CD4-positive, alpha-beta memory T cell (primary cell): ENCODE data around the gene STX1A. TPM values are rescaled to one million over a fixed set of nuclear protein-coding genes. Genes with fewer than 3 reads are reported as not detected.
"Not testable (repeated sequence)": the region's sequence is repeated elsewhere in the genome, so short reads cannot be mapped to it uniquely, and the experiment has no call there.

ENCODE experiments used
- CTCF ChIA-PET: fragments of 350-600 bp; sonication (Branson Sonifier 250); formaldehyde crosslinking; loops from one replicate; lab custom pipeline; 2021; ENCODE audit warnings: inconsistent platforms; ENCODE audit not compliant: partially characterized antibody; lab: Charles Lee
- POLR2A ChIA-PET: fragments of 350-600 bp; sonication (Branson Sonifier 250); formaldehyde crosslinking; loops from one replicate; lab custom pipeline; 2021; ENCODE audit not compliant: partially characterized antibody; lab: Charles Lee
- DNase-seq, 5 donors: peaks; one replicate each; pipeline versions ENCODE4 v3.0.0 to v3.0.0-alpha.2; 2020 to 2022; ENCODE audit warnings: mixed read lengths in 1 of 5
- H3K27ac ChIP-seq: one replicate; pipeline ENCODE4 v1.7.0; 2013; ENCODE audit warnings: low read depth, low read length
- H3K27me3 ChIP-seq: 2 replicates; pipeline ENCODE4 v1.7.0; 2013; ENCODE audit warnings: mild to moderate bottlenecking, low read length, moderate library complexity; ENCODE audit not compliant: insufficient read depth
- H3K36me3 ChIP-seq: 2 replicates; pipeline ENCODE4 v1.7.0; 2013; ENCODE audit warnings: mild to moderate bottlenecking, low read length, moderate library complexity; ENCODE audit not compliant: insufficient read depth
- H3K4me1 ChIP-seq: 2 replicates; pipeline ENCODE4 v1.7.0; 2013; ENCODE audit warnings: mild to moderate bottlenecking, low read length, moderate library complexity; ENCODE audit not compliant: insufficient read depth
- H3K4me3 ChIP-seq, 2 donors: one replicate each; pipeline ENCODE4 v1.7.0; 2013; ENCODE audit warnings: low read length in 2 of 2, mild to moderate bottlenecking in 1 of 2
- H3K9me3 ChIP-seq, 2 donors: one replicate each; pipeline ENCODE4 v1.7.0; 2013; ENCODE audit warnings: low read length in 2 of 2, control low read depth in 1 of 2; ENCODE audit not compliant: control insufficient read depth in 1 of 2
- H3K27ac Mint-ChIP-seq, 7 donors: one replicate each; pipeline ENCODE4 v1.8.0; 2020 to 2021; ENCODE audit warnings: mixed read lengths in 7 of 7, mild to moderate bottlenecking in 6 of 7, inconsistent platforms in 3 of 7, moderate library complexity in 3 of 7
- H3K27me3 Mint-ChIP-seq, 2 donors: one replicate each; pipeline ENCODE4 v1.8.0; 2020 to 2021; ENCODE audit warnings: mixed read lengths in 2 of 2
- H3K36me3 Mint-ChIP-seq, 2 donors: one replicate each; pipeline ENCODE4 v1.8.0; 2020 to 2021; ENCODE audit warnings: mixed read lengths in 2 of 2, inconsistent platforms in 1 of 2, mild to moderate bottlenecking in 1 of 2
- H3K4me1 Mint-ChIP-seq, 4 donors: one replicate each; pipeline ENCODE4 v1.8.0; 2020 to 2021; ENCODE audit warnings: mixed read lengths in 4 of 4, mild to moderate bottlenecking in 1 of 4
- H3K4me3 Mint-ChIP-seq, 8 donors: one replicate each; pipeline ENCODE4 v1.8.0; 2020 to 2021; ENCODE audit warnings: mixed read lengths in 8 of 8, mild to moderate bottlenecking in 7 of 8, moderate library complexity in 6 of 8, inconsistent platforms in 3 of 8
- H3K9me3 Mint-ChIP-seq, 8 donors: one replicate each; pipeline ENCODE4 v1.8.0; 2020 to 2021; ENCODE audit warnings: mixed read lengths in 8 of 8, mild to moderate bottlenecking in 5 of 8, inconsistent platforms in 3 of 8, moderate library complexity in 1 of 8
- intact Hi-C: fragments of 100-400 bp; cut with micrococcal nuclease; formaldehyde crosslinking; loops from one replicate; pipeline ENCODE4 v1.15.1; 2023
- polyA plus RNA-seq, 2 donors: library from polyadenylated mRNA; unstranded; fragments of 300-500 nt; fragmentation: Illumina TruSeq; gene quantifications; one replicate each; pipeline ENCODE4 v1.2.3, GENCODE V29; 2021
- total RNA-seq, 2 experiments: library from RNA; stranded (reverse); gene quantifications; one replicate each; pipeline ENCODE4 v1.2.3, GENCODE V29; 2021

STX1A gene
- total and polyA plus RNA-seq, 4 experiments from 2014 or later = 1.2 to 8.3 (median 5.4) TPM

- intact Hi-C loops = loop anchor here (5.0 kb wide), 1 partner anchor 49 kb away; the partner anchor contains the start of gene STX1A
- POLR2A ChIA-PET = interaction anchor here (0.6 to 1.3 kb wide), 9 partner anchors 10 to 150 kb away, joined by 3 to 5 read pairs (median 3); partner anchors contain the start of genes ABHD11, BAZ1B, BUD23 and DNAJC30
- no peak for DNase-seq
- Histone ChIP-seq H3K27me3 (peaks cover 8% of the 10 kb centered on the region), H3K27ac (no peak overlapping the region), H3K4me3 (no peak overlapping the region), H3K36me3 (no peaks in the 10 kb centered on the region), H3K4me1 (peaks cover 10% of the 10 kb centered on the region), H3K9me3 (no peaks in the 10 kb centered on the region)
- Mint-ChIP-seq H3K36me3 (peaks cover 0 to 1% of the 10 kb centered on the region in 2 donors), H3K27me3 (peaks cover 14 to 27% of the 10 kb centered on the region in 2 donors), H3K27ac (peak overlapping the region in 5 of 7 donors; percentile 4 to 70 (median 41)), H3K4me1 (peaks cover 4 to 12% (median 7%) of the 10 kb centered on the region in 4 donors), H3K4me3 (peak overlapping the region; percentile 35 to 76 (median 64)), H3K9me3 (peaks cover 0 to 5% (median 1%) of the 10 kb centered on the region in 8 donors)
- CTCF ChIA-PET = interaction anchor here (0.7 to 2.9 kb wide), 5 partner anchors 12 to 67 kb away, joined by 3 to 15 read pairs (median 3); no protein-coding TSS in a partner anchor
Measured at GRCh38 chr7:73668103-73668885, 51.2 kb downstream of the STX1A start.

- Histone ChIP-seq H3K4me1 (peaks cover 10% of the 10 kb centered on the region), H3K27ac (no peak within 1 kb of the TSS), H3K36me3 (no peaks in the 10 kb centered on the region), H3K27me3 (peaks cover 13% of the 10 kb centered on the region), H3K9me3 (no peaks in the 10 kb centered on the region), H3K4me3 (peak within 1 kb of the TSS in 1 of 2 donors; percentile 44)
- Mint-ChIP-seq H3K4me3 (peak within 1 kb of the TSS; percentile 70 to 81 (median 76)), H3K36me3 (peaks cover 0 to 4% of the 10 kb centered on the region in 2 donors), H3K4me1 (peaks cover 4 to 12% (median 7%) of the 10 kb centered on the region in 4 donors), H3K27me3 (peaks cover 19 to 31% of the 10 kb centered on the region in 2 donors), H3K9me3 (peaks cover 0 to 7% (median 6%) of the 10 kb centered on the region in 8 donors), H3K27ac (peak within 1 kb of the TSS in 6 of 7 donors; percentile 48 to 70 (median 54))
- POLR2A ChIA-PET = interaction anchor here (0.6 to 1.3 kb wide), 9 partner anchors 11 to 149 kb away, joined by 3 to 5 read pairs (median 3); partner anchors contain the start of genes ABHD11, BAZ1B, BUD23 and DNAJC30
- intact Hi-C loops = loop anchor here (1.0 to 5.0 kb wide), 5 partner anchors 16 to 145 kb away; partner anchors contain the start of genes BAZ1B, BUD23, DNAJC30 and STX1A
- DNase-seq = peak; percentile 87 to 96 (median 91)
- CTCF ChIA-PET = interaction anchor here (0.7 to 2.9 kb wide), 6 partner anchors 13 to 67 kb away, joined by 3 to 19 read pairs (median 3); no protein-coding TSS in a partner anchor
Measured at GRCh38 chr7:73667344-73668102, 51.9 kb downstream of the STX1A start, which contains the start of gene VPS37D. Gene VPS37D, plus strand, starts transcription at chr7:73667831. Its CDS starts 128 bp downstream, at chr7:73667959.

- POLR2A ChIA-PET = no interaction called here
- Mint-ChIP-seq H3K27me3 (peaks cover 24 to 34% of the 10 kb centered on the region in 2 donors), H3K4me1 (peaks cover 0 to 8% (median 4%) of the 10 kb centered on the region in 4 donors), H3K9me3 (peaks cover 0 to 7% (median 6%) of the 10 kb centered on the region in 8 donors), H3K4me3 (no peak overlapping the region), H3K36me3 (peaks cover 0 to 4% of the 10 kb centered on the region in 2 donors), H3K27ac (peak overlapping the region in 1 of 7 donors; percentile 62)
- H3K27ac ChIP-seq = no peak overlapping the region
- intact Hi-C loops = no loop called here
- H3K4me1 ChIP-seq = peaks cover 4% of the 10 kb centered on the region
- H3K9me3 ChIP-seq = no peaks in the 10 kb centered on the region
- DNase-seq = no peak
- H3K36me3 ChIP-seq = no peaks in the 10 kb centered on the region
- H3K4me3 ChIP-seq = no peak overlapping the region
- peaks cover 4% of the 10 kb centered on the region for H3K27me3 ChIP-seq
- CTCF ChIA-PET = interaction anchor here (0.7 kb wide), 1 partner anchor 29 kb away, joined by 3 read pairs; no protein-coding TSS in a partner anchor
Measured at GRCh38 chr7:73663033-73663432, 56.4 kb downstream of the STX1A start.

- H3K4me3 Mint-ChIP-seq, POLR2A ChIA-PET, H3K4me3 ChIP-seq, CTCF ChIA-PET, intact Hi-C loops, H3K4me1 ChIP-seq, H3K27ac Mint-ChIP-seq, H3K36me3 ChIP-seq, H3K4me1 Mint-ChIP-seq, H3K27me3 ChIP-seq, H3K36me3 Mint-ChIP-seq, DNase-seq, H3K27ac ChIP-seq, H3K9me3 Mint-ChIP-seq, H3K9me3 ChIP-seq: not testable (repeated sequence)
- H3K27me3 Mint-ChIP-seq = peaks cover 23 to 30% of the 10 kb centered on the region in 2 donors
Measured at GRCh38 chr7:73660594-73660993, 58.9 kb downstream of the STX1A start.

GRCh38 chr7:73659983-73660382 lies 59.5 kb downstream of the STX1A start:
- intact Hi-C loops = no loop called here
- Mint-ChIP-seq H3K27ac (no peak overlapping the region), H3K9me3 (peaks cover 0 to 6% (median 5%) of the 10 kb centered on the region in 8 donors), H3K4me1 (no peaks in the 10 kb centered on the region), H3K27me3 (peaks cover 24 to 29% of the 10 kb centered on the region in 2 donors), H3K36me3 (peaks cover 0 to 4% of the 10 kb centered on the region in 2 donors), H3K4me3 (no peak overlapping the region)
- Histone ChIP-seq H3K36me3 (no peaks in the 10 kb centered on the region), H3K27ac (no peak overlapping the region), H3K4me3 (no peak overlapping the region), H3K9me3 (no peaks in the 10 kb centered on the region), H3K4me1 (no peaks in the 10 kb centered on the region), H3K27me3 (peaks cover 4% of the 10 kb centered on the region)
- POLR2A ChIA-PET = no interaction called here
- CTCF ChIA-PET = no interaction called here
- DNase-seq = no peak

- H3K9me3 Mint-ChIP-seq, H3K36me3 ChIP-seq, H3K36me3 Mint-ChIP-seq, H3K27me3 ChIP-seq, H3K9me3 ChIP-seq, intact Hi-C loops, H3K27ac Mint-ChIP-seq, H3K4me3 Mint-ChIP-seq, H3K27ac ChIP-seq, H3K4me3 ChIP-seq, H3K4me1 ChIP-seq, DNase-seq, POLR2A ChIA-PET, H3K4me1 Mint-ChIP-seq: not testable (repeated sequence)
- peaks cover 20 to 30% of the 10 kb centered on the region in 2 donors for H3K27me3 Mint-ChIP-seq
- CTCF ChIA-PET = interaction anchor here (1.0 kb wide), 1 partner anchor 49 kb away, joined by 3 read pairs; no protein-coding TSS in a partner anchor
Measured at GRCh38 chr7:73655309-73655708, 64.2 kb downstream of the STX1A start.
